Liver (tissue), 9 donors: ENCODE results near the gene ARHGEF18. TPM values are rescaled to one million over a fixed set of nuclear protein-coding genes. Genes with fewer than 3 reads are reported as not detected.
A peak's percentile ranks its signal among the peaks of the same experiment; 100 is the strongest.

ENCODE experiments used
- DNase-seq: peaks from one replicate; pipeline ENCODE4 v3.0.0-alpha.2; 2017; ENCODE audit warnings: low spot score
- H3K27ac ChIP-seq, 2 donors: one replicate each; pipeline ENCODE4 v1.7.0; 2013; ENCODE audit warnings: inconsistent platforms in 2 of 2, low read length in 2 of 2, control low read depth in 1 of 2, low read depth in 1 of 2, mild to moderate bottlenecking in 1 of 2
- H3K27me3 ChIP-seq, 4 donors: one replicate each; pipeline versions ENCODE4 v1.6.1 to v1.7.0; 2013; ENCODE audit warnings: low read length in 3 of 4, inconsistent platforms in 1 of 4, mild to moderate bottlenecking in 1 of 4, moderate library complexity in 1 of 4; ENCODE audit not compliant: control insufficient read depth in 4 of 4, insufficient read depth in 4 of 4
- H3K36me3 ChIP-seq, 4 donors: one replicate each; pipeline versions ENCODE4 v1.6.1 to v1.7.0; 2013; ENCODE audit warnings: low read length in 3 of 4, mild to moderate bottlenecking in 3 of 4, low read depth in 1 of 4, moderate library complexity in 1 of 4; ENCODE audit not compliant: control insufficient read depth in 4 of 4, insufficient read depth in 3 of 4
- H3K4me1 ChIP-seq, 4 donors: one replicate each; pipeline versions ENCODE4 v1.6.1 to v1.7.0; 2013; ENCODE audit warnings: low read length in 3 of 4, mild to moderate bottlenecking in 3 of 4, moderate library complexity in 1 of 4; ENCODE audit not compliant: control insufficient read depth in 4 of 4, insufficient read depth in 4 of 4
- H3K4me3 ChIP-seq, 3 donors: one replicate each; pipeline versions ENCODE4 v1.6.1 to v1.7.0; 2013; ENCODE audit warnings: low read length in 3 of 3, control low read depth in 1 of 3, low read depth in 1 of 3, mild to moderate bottlenecking in 1 of 3
- H3K9ac ChIP-seq, 2 donors: one replicate each; pipeline ENCODE4 v1.7.0; 2013; ENCODE audit warnings: low read length in 2 of 2, mild to moderate bottlenecking in 2 of 2, moderate library complexity in 2 of 2, control low read depth in 1 of 2, low read depth in 1 of 2
- H3K9me3 ChIP-seq, 4 donors: one replicate each; pipeline versions ENCODE4 v1.6.1 to v1.7.0; 2013; ENCODE audit warnings: low read length in 3 of 4; ENCODE audit not compliant: control insufficient read depth in 4 of 4
- EGR1 ChIP-seq, 2 donors: IDR thresholded peaks; 2 replicates each; pipeline ENCODE4 v1.6.1; 2016 to 2018; ENCODE audit warnings: antibody characterized with exemption in 2 of 2, low read depth in 2 of 2
- FOXA1 ChIP-seq: IDR thresholded peaks from 2 replicates; pipeline ENCODE4 v1.6.1; 2016; ENCODE audit warnings: antibody characterized with exemption
- FOXA2 ChIP-seq: IDR thresholded peaks from 2 replicates; pipeline ENCODE4 v1.6.1; 2016; ENCODE audit warnings: antibody characterized with exemption
- GABPA ChIP-seq, 2 donors: IDR thresholded peaks in 1 of 2; conservative IDR thresholded peaks in 1 of 2; 2 replicates each; pipeline ENCODE4 v1.6.1; 2016; ENCODE audit warnings: antibody characterized with exemption in 2 of 2, mild to moderate bottlenecking in 1 of 2, moderate library complexity in 1 of 2
- HNF4A ChIP-seq, 2 donors: conservative IDR thresholded peaks; 2 replicates each; pipeline ENCODE4 v1.6.1; 2016; ENCODE audit warnings: antibody characterized with exemption in 2 of 2, mild to moderate bottlenecking in 2 of 2
- HNF4G ChIP-seq: IDR thresholded peaks from 2 replicates; pipeline ENCODE4 v1.6.1; 2016; ENCODE audit warnings: antibody characterized with exemption
- JUND ChIP-seq, 2 donors: IDR thresholded peaks; 2 replicates each; pipeline ENCODE4 v1.6.1; 2016; ENCODE audit warnings: antibody characterized with exemption in 2 of 2
- NR2F2 ChIP-seq: IDR thresholded peaks from 2 replicates; pipeline ENCODE4 v1.6.1; 2016; ENCODE audit warnings: antibody characterized with exemption
- RAD21 ChIP-seq, 2 donors: IDR thresholded peaks; 2 replicates each; pipeline ENCODE4 v1.6.1; 2016; ENCODE audit warnings: antibody characterized with exemption in 2 of 2, mild to moderate bottlenecking in 2 of 2
- RXRA ChIP-seq, 2 donors: IDR thresholded peaks; 2 replicates each; pipeline ENCODE4 v1.6.1; 2017 to 2018; ENCODE audit warnings: antibody characterized with exemption in 2 of 2, mild to moderate bottlenecking in 1 of 2
- SP1 ChIP-seq: IDR thresholded peaks from 2 replicates; pipeline ENCODE4 v1.6.1; 2018; ENCODE audit warnings: antibody characterized with exemption, mild to moderate bottlenecking
- TAF1 ChIP-seq: conservative IDR thresholded peaks from 2 replicates; pipeline ENCODE4 v1.6.1; 2016; ENCODE audit warnings: antibody characterized with exemption, mild to moderate bottlenecking
- YY1 ChIP-seq: IDR thresholded peaks from 2 replicates; pipeline ENCODE4 v1.6.1; 2016; ENCODE audit warnings: antibody characterized with exemption, mild to moderate bottlenecking
- WGBS: extraction: QIAGEN DNeasy Blood & Tissue Kit; methylation state at CpG from one replicate; pipeline ENCODE4 v1.1.7; 2013; 5-methylcytosine and 5-hydroxymethylcytosine counted together
- polyA plus RNA-seq, 2 donors: library from polyadenylated mRNA; stranded (reverse) in 1 of 2; unstranded in 1 of 2; fragments of 200-250 nt in 1 of 2; fragments of >200 nt in 1 of 2; fragmentation: Nextera tagmentation in 1 of 2; extraction: Ambion mirVana in 1 of 2; gene quantifications; one replicate each; pipeline versions ENCODE4 v1.2.1 to v1.2.3, GENCODE V29; 2013 to 2015
- total RNA-seq, 2 donors: library from RNA; depleted of rRNA; stranded (reverse); fragments of >200 nt; gene quantifications; one replicate each; pipeline ENCODE4 v1.2.3, GENCODE V29; 2014
- TF ChIP-seq, protein P1 (sequence below): IDR thresholded peaks from 2 replicates; pipeline ENCODE4 v1.6.1; 2016; ENCODE audit warnings: antibody characterized with exemption
- TF ChIP-seq, protein P2 (sequence below): fragments of 150-350 bp; IDR thresholded peaks from 2 replicates; pipeline ENCODE4 v1.5.1; 2017; ENCODE audit warnings: improper control_type of control experiment, low read depth, low read length; ENCODE audit not compliant: missing input control
- TF ChIP-seq, protein P3 (sequence below): IDR thresholded peaks from 2 replicates; pipeline ENCODE4 v1.6.1; 2016; ENCODE audit warnings: antibody characterized with exemption
- TF ChIP-seq, protein P4 (sequence below): IDR thresholded peaks from 2 replicates; pipeline ENCODE4 v1.6.1; 2016; ENCODE audit warnings: antibody characterized with exemption, mild to moderate bottlenecking
- donor health status: healthy.
- donor health status: healthy.
- donor health status: healthy.
- donor health status: healthy.
- donor health status: healthy.

ARHGEF18 gene
- total and polyA plus RNA-seq, 4 donors = 3.3 to 28.8 (median 14.9) TPM

DNA sequence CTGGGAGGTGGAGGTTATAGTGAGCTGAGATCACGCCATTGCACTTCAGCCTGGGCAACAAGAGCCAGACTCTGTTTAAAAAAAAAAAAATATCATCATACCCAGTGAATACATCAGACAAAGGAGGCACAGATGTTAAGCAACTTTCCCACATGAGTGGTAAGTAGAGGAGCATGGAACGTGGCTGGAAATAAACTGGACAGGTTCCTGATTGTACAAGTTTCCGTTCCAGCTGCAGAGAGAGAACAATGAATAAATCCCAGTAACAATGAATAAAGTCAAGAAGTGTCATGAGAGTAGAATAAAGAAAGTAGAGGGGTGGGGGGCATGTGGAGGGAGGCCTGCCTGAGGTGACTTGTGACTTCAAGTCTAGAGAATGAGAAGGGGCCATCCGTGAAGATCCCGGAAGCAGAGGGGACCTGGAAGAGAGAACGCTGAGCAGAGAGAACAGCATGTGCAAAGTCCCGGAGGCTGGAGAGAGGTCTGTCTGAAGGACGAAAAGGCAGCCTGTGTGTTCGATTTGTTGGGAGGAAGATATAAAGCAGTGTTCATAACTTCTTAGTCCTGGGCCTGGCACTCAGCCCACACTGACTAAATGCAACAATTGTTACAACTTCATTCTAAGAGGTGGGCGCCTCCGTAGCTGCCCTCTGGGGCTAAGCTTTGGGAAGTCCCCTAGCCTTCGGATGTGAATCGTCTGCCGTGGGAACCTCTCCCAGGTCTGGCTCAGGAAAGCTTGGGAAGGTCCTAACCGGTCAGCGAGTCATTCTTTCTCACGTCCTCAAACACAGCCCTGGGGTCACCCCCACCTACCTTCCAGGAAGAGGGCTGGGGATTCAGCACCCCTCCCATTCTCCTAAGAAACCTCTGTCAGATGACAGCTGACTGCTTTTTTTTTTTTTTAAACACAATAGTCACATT, 15.3 kb upstream of the ARHGEF18 start:
- no peaks in the 10 kb centered on the region for H3K4me1 ChIP-seq
- H3K9me3 ChIP-seq = no peaks in the 10 kb centered on the region
- H3K4me3 ChIP-seq = no peak overlapping the region
- H3K27ac ChIP-seq = no peak overlapping the region
- WGBS = 78% methylated on average over 17 of the region's 17 CpGs
- no peaks in the 10 kb centered on the region for H3K36me3 ChIP-seq
- TF ChIP-seq YY1 (no peak), NR2F2 (peak; percentile 38), RAD21 (IDR thresholded peaks at IDR 0.05) (no peak)
- no peak for DNase-seq
- H3K27me3 ChIP-seq = no peaks in the 10 kb centered on the region
- H3K9ac ChIP-seq = no peak overlapping the region

DNA sequence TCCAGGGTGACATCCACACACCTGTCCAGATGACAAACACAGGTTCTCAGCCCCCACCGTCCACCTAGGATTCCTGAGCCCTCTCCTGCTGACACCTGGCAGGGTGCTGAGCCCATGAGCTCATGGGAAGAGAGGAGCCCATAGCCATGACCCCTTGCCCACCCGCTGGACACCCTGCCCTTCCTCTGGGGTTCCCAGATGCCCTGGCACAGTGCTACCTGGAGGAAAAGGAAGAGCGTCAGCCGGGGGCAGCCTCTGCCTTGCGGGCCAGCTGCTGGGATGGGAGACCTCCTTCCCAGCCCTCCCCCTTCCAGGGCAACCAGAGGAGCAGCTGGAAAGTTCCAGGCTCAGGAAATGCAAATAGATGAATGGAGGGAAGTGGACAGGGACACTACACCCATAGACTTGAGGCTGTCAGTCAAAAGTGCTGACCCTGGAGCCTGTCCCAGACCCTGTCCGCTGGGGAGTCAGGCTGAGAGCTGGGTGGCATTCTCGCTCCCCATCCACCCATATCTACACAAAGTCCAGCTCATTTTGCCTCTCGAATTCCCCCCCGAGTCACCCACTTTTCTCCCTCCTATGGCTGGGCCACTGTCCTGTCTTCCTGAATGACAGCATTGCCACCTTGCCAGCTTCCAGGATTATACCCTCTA, 12.3 kb upstream of the ARHGEF18 start:
- H3K36me3 ChIP-seq = no peaks in the 10 kb centered on the region
- no peak overlapping the region for H3K4me3 ChIP-seq
- H3K9ac ChIP-seq = no peak overlapping the region
- TF ChIP-seq NR2F2 = peak; percentile 70
- TF ChIP-seq HNF4G = no peak
- DNase-seq = no peak
- H3K27me3 ChIP-seq = no peaks in the 10 kb centered on the region
- WGBS = 85% methylated on average over 9 of the region's 9 CpGs
- H3K9me3 ChIP-seq = no peaks in the 10 kb centered on the region
- no peak overlapping the region for H3K27ac ChIP-seq
- peaks cover 0 to 2% (median 0%) of the 10 kb centered on the region in 4 donors for H3K4me1 ChIP-seq

DNA sequence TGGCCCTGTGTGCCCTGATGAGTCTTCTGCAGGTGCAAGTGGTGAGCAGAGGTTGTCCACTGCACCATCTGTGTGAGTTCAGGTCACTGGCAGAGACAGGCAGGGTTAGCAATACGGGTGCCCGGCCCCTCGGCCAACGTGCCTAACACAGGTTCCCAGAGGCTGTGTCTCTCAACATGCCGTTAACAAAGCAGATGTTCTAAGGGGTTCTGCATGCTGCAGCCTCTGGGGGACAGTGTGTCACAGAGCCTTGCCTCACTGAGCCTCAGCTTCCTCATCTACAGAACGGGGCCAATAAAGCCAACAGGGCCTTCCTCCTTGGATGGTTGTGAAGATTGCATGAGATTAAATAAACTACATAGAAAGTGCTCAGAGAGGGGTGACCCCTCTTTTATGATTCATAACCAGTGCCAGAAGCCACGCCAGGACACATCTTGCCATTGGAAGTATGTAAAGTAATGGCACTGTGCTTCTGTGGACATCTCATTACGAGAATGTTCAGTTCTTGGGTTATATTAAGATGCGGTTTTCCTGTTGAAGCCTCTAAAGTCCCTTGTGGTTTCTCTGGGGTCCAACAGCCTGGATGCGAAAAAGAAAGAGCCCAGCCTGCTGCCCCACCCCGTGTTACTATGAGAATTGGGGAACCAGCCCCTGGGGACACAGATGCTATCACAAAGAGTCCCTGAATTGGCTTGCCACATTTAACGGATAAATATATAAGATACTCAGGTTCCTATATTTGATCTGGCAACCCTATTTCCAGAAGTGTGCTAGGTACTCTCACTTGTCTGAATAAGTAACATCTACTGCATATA, 11.2 kb upstream of the ARHGEF18 start:
- Histone ChIP-seq H3K4me3 (no peak overlapping the region), H3K4me1 (peaks cover 0 to 2% (median 0%) of the 10 kb centered on the region in 4 donors)

More for the DNA sequence above, 11.2 kb upstream of the ARHGEF18 start:
- 81% methylated on average over 12 of the region's 12 CpGs for WGBS
- no peaks in the 10 kb centered on the region for H3K9me3 ChIP-seq
- no peak for DNase-seq
- TF ChIP-seq YY1 = no peak
- TF ChIP-seq NR2F2 = no peak
- TF ChIP-seq, protein P1, sequence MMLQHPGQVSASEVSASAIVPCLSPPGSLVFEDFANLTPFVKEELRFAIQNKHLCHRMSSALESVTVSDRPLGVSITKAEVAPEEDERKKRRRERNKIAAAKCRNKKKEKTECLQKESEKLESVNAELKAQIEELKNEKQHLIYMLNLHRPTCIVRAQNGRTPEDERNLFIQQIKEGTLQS = no peak
- no peak for TF ChIP-seq RAD21 (IDR thresholded peaks at IDR 0.05)
- no peak for TF ChIP-seq TAF1
- TF ChIP-seq, protein P2, sequence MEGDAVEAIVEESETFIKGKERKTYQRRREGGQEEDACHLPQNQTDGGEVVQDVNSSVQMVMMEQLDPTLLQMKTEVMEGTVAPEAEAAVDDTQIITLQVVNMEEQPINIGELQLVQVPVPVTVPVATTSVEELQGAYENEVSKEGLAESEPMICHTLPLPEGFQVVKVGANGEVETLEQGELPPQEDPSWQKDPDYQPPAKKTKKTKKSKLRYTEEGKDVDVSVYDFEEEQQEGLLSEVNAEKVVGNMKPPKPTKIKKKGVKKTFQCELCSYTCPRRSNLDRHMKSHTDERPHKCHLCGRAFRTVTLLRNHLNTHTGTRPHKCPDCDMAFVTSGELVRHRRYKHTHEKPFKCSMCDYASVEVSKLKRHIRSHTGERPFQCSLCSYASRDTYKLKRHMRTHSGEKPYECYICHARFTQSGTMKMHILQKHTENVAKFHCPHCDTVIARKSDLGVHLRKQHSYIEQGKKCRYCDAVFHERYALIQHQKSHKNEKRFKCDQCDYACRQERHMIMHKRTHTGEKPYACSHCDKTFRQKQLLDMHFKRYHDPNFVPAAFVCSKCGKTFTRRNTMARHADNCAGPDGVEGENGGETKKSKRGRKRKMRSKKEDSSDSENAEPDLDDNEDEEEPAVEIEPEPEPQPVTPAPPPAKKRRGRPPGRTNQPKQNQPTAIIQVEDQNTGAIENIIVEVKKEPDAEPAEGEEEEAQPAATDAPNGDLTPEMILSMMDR = no peak
- TF ChIP-seq FOXA1 = no peak
- TF ChIP-seq, protein P3, sequence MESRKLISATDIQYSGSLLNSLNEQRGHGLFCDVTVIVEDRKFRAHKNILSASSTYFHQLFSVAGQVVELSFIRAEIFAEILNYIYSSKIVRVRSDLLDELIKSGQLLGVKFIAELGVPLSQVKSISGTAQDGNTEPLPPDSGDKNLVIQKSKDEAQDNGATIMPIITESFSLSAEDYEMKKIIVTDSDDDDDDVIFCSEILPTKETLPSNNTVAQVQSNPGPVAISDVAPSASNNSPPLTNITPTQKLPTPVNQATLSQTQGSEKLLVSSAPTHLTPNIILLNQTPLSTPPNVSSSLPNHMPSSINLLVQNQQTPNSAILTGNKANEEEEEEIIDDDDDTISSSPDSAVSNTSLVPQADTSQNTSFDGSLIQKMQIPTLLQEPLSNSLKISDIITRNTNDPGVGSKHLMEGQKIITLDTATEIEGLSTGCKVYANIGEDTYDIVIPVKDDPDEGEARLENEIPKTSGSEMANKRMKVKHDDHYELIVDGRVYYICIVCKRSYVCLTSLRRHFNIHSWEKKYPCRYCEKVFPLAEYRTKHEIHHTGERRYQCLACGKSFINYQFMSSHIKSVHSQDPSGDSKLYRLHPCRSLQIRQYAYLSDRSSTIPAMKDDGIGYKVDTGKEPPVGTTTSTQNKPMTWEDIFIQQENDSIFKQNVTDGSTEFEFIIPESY = no peak
- TF ChIP-seq HNF4A (conservative IDR thresholded peaks at IDR 0.05) = no peak
- TF ChIP-seq SP1 = no peak
- TF ChIP-seq FOXA2 = no peak
- TF ChIP-seq EGR1 (IDR thresholded peaks at IDR 0.05; ENCODE audit: low read depth in 2 of 2) = no peak
- no peak for TF ChIP-seq GABPA (IDR thresholded peaks at IDR 0.05 in 1 of 2, conservative IDR thresholded peaks at IDR 0.05 in 1 of 2)
- TF ChIP-seq, protein P4, sequence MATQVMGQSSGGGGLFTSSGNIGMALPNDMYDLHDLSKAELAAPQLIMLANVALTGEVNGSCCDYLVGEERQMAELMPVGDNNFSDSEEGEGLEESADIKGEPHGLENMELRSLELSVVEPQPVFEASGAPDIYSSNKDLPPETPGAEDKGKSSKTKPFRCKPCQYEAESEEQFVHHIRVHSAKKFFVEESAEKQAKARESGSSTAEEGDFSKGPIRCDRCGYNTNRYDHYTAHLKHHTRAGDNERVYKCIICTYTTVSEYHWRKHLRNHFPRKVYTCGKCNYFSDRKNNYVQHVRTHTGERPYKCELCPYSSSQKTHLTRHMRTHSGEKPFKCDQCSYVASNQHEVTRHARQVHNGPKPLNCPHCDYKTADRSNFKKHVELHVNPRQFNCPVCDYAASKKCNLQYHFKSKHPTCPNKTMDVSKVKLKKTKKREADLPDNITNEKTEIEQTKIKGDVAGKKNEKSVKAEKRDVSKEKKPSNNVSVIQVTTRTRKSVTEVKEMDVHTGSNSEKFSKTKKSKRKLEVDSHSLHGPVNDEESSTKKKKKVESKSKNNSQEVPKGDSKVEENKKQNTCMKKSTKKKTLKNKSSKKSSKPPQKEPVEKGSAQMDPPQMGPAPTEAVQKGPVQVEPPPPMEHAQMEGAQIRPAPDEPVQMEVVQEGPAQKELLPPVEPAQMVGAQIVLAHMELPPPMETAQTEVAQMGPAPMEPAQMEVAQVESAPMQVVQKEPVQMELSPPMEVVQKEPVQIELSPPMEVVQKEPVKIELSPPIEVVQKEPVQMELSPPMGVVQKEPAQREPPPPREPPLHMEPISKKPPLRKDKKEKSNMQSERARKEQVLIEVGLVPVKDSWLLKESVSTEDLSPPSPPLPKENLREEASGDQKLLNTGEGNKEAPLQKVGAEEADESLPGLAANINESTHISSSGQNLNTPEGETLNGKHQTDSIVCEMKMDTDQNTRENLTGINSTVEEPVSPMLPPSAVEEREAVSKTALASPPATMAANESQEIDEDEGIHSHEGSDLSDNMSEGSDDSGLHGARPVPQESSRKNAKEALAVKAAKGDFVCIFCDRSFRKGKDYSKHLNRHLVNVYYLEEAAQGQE = no peak
- no peak for TF ChIP-seq JUND (IDR thresholded peaks at IDR 0.05)
- no peak for TF ChIP-seq RXRA (IDR thresholded peaks at IDR 0.05)
- no peak overlapping the region for H3K9ac ChIP-seq
- H3K27me3 ChIP-seq = no peaks in the 10 kb centered on the region
- H3K27ac ChIP-seq = no peak overlapping the region
- no peaks in the 10 kb centered on the region for H3K36me3 ChIP-seq
